Measurements from ENCODE around the gene DDX60.

- no peak for TF ChIP-seq CTCF (IDR thresholded peaks at IDR 0.05; ENCODE audit: low read length)
- TF ChIP-seq EZH2 (IDR thresholded peaks at IDR 0.05; ENCODE audit: borderline replicate concordance, low read length), result no peak
These were observed 109.5 kb downstream of the DDX60 start for GRCh38 chr4:168208957-168209614.

Measured in OCI-LY1 (cell line).